Activated T-cell treated with anti-CD3 and anti-CD28 coated beads, Interleukin-2, amount 50 U/mL, for 48 hours (primary cell): Measurements from ENCODE around the gene ATXN7L3.
"Not testable (repeated sequence)": the region's sequence is repeated elsewhere in the genome, so short reads cannot be mapped to it uniquely, and the experiment has no call there.

Experiments
- DNase-seq, 2 experiments: peaks; one replicate each; pipeline ENCODE4 v3.0.0-alpha.2; 2020

Gene ATXN7L3

GRCh38 chr17:44171931-44172455, 27.7 kb downstream of the ATXN7L3 start:
- no peak for DNase-seq

GRCh38 chr17:44170499-44171201, 29.0 kb downstream of the ATXN7L3 start, which contains the start of gene ASB16:
TSS of gene ASB16 (plus strand) at chr17:44170704. CDS start at chr17:44170790, 86 bp downstream.
- DNase-seq: no peak

GRCh38 chr17:44170135-44170498, 29.6 kb downstream of the ATXN7L3 start:
- DNase-seq: no peak

- no peak for DNase-seq
Observed at GRCh38 chr17:44167181-44167861, 32.4 kb downstream of the ATXN7L3 start.

- DNase-seq: no peak
Observed at GRCh38 chr17:44164476-44164875, 35.2 kb downstream of the ATXN7L3 start.

- no peak for DNase-seq
Observed at GRCh38 chr17:44159519-44160210, 40.0 kb downstream of the ATXN7L3 start.

- DNase-seq: no peak
Observed at GRCh38 chr17:44155488-44155887, 44.2 kb downstream of the ATXN7L3 start.

- no peak for DNase-seq
Observed at GRCh38 chr17:44152875-44153274, 46.8 kb downstream of the ATXN7L3 start.

- no peak for DNase-seq
Observed at GRCh38 chr17:44149750-44150329, 49.8 kb downstream of the ATXN7L3 start.

- not testable (repeated sequence) for DNase-seq
Observed at GRCh38 chr17:44149066-44149465, 50.6 kb downstream of the ATXN7L3 start.

- DNase-seq: no peak
Observed at GRCh38 chr17:44147812-44148211, 51.9 kb downstream of the ATXN7L3 start.

- no peak for DNase-seq
Observed at GRCh38 chr17:44146375-44147346, 53.0 kb downstream of the ATXN7L3 start.

GRCh38 chr17:44144966-44145739, 54.5 kb downstream of the ATXN7L3 start:
- DNase-seq: no peak

- DNase-seq: not testable (repeated sequence)
Observed at GRCh38 chr17:44143921-44144320, 55.8 kb downstream of the ATXN7L3 start.
